NCI-H2029 treated with DMSO at 0.1 percent for 48 hours (cell line): Measurements from ENCODE around the gene KCNF1.
"Not testable (repeated sequence)": the region's sequence is repeated elsewhere in the genome, so short reads cannot be mapped to it uniquely, and the experiment has no call there.

Experiments used
- DNase-seq: peaks from one replicate; lab custom pipeline; 2025; lab: John Stamatoyannopoulos, UW

The KCNF1 gene

GRCh38 chr2:10939058-10939457 is 27.3 kb downstream of the KCNF1 start:
- DNase-seq, result no peak

- no peak for DNase-seq
Measured at GRCh38 chr2:10940596-10940995, 28.9 kb downstream of the KCNF1 start.

GRCh38 chr2:10941383-10941782 is 29.6 kb downstream of the KCNF1 start:
- DNase-seq, result no peak

- no peak for DNase-seq
Measured at GRCh38 chr2:10944799-10945198, 33.1 kb downstream of the KCNF1 start.

GRCh38 chr2:10946394-10946793 is 34.7 kb downstream of the KCNF1 start:
- DNase-seq, result no peak

GRCh38 chr2:10947005-10947440 is 35.3 kb downstream of the KCNF1 start:
- DNase-seq, result no peak

- no peak for DNase-seq
Measured at GRCh38 chr2:10947446-10948187, 35.9 kb downstream of the KCNF1 start.

- no peak for DNase-seq
Measured at GRCh38 chr2:10948188-10948564, 36.4 kb downstream of the KCNF1 start.

GRCh38 chr2:10948606-10949230 is 37.0 kb downstream of the KCNF1 start:
- DNase-seq, result no peak

GRCh38 chr2:10949835-10950234 is 38.1 kb downstream of the KCNF1 start:
- DNase-seq, result no peak

GRCh38 chr2:10951558-10952414 is 40.1 kb downstream of the KCNF1 start:
- DNase-seq, result no peak

- DNase-seq, result no peak
Measured at GRCh38 chr2:10954416-10954815, 42.7 kb downstream of the KCNF1 start.

- DNase-seq, result no peak
Measured at GRCh38 chr2:10954856-10955818, 43.4 kb downstream of the KCNF1 start.

GRCh38 chr2:10956006-10956790 is 44.5 kb downstream of the KCNF1 start:
- DNase-seq, result no peak

GRCh38 chr2:10957391-10957790 is 45.7 kb downstream of the KCNF1 start:
- DNase-seq, result no peak

- DNase-seq, result not testable (repeated sequence)
Measured at GRCh38 chr2:10958452-10958851, 46.7 kb downstream of the KCNF1 start.

GRCh38 chr2:10960606-10961489 is 49.1 kb downstream of the KCNF1 start:
- DNase-seq, result no peak

GRCh38 chr2:10961490-10961875 is 49.7 kb downstream of the KCNF1 start:
- no peak for DNase-seq

GRCh38 chr2:10962004-10962403 is 50.3 kb downstream of the KCNF1 start:
- no peak for DNase-seq

- no peak for DNase-seq
Measured at GRCh38 chr2:10963155-10963554, 51.4 kb downstream of the KCNF1 start.
